ENCODE results near the gene ERGIC1. TPM values are rescaled to one million over a fixed set of nuclear protein-coding genes. Genes with fewer than 3 reads are reported as not detected.

Gene ERGIC1
- total and polyA plus RNA-seq, 9 donors = 41.7 to 147 (median 92.3) TPM

- Histone ChIP-seq H3K27ac (peak overlapping the region; percentile 75 to 76), H3K36me3 (no peaks in the 10 kb centered on the region), H3K9me3 (no peaks in the 10 kb centered on the region), H3K4me1 (ENCODE audit: insufficient read depth) (peaks cover 47% of the 10 kb centered on the region), H3K4me3 (no peak overlapping the region), H3K27me3 (no peaks in the 10 kb centered on the region)
- intact Hi-C loops (cut with DNase I) = no loop called here
- no peak for DNase-seq
- WGBS, 3 donors = 77 to 82% (median 79%) methylated on average over 12 of the region's 12 CpGs
- TF ChIP-seq CTCF (IDR thresholded peaks at IDR 0.05) (no peak), EP300 (IDR thresholded peaks at IDR 0.05) (no peak), POLR2A (IDR thresholded peaks at IDR 0.05) (no peak)
Measured at GRCh38 chr5:172858511-172858989, 24.5 kb downstream of the ERGIC1 start.

DNA sequence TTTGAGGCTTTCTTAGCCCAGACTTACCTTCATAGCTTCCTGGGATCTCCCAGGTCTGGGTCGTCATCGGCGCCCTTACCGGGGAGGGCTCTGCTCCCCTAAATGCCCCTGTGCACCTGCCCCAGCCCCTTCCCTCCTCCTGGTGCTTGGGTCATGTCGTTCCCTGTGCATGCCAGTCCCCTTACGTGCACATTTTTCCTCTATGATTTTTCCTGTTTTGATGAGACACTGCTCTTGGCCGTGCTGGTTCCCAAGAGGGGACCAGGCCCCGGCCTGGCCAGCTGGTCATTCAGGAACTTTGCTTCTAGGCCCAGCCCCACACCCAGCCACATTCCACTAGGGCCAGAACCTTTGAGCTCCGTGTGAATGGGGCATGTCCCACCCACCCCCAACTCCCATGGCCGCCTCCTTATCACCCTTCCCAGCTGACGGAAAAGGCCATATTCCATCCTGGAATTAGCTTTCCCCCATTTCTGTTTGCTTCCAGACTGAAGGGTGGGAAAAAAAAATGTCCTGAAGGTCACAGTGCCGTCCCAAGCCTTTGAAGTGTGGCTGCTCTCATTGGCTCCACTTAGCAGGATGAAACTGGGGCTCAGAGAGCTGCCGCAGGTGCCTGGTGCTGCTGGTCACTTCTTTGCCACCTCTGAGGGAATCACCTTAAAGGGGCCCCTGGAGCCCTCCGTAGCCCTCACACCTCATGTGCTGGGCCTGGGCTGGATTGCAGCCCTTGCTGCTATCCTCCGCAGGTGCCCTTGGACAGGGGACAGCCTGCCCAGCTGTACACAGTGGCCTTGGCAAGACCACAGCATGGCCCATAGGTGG, 25.1 kb downstream of the ERGIC1 start:
- no peak overlapping the region for H3K4me3 ChIP-seq

DNA sequence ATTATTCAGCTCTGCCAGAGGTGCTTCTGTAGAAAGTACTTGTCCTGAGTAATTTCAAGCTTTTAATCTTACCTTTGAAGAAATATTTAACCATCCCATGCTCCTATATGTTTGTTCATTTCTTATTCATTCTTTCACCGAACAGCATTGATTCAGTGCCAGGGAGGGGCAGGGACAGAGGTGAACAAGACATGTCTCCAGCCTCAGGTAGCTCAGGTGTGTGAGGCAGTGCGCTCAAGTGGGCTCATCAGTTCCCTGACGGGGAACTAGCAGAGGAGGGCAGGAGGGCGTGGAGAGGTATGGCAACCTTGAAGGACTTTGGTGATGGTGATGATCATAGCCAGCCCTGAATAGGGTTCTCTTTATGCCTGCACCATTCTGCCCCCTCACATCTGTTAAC, 25.9 kb downstream of the ERGIC1 start:
- intact Hi-C loops (cut with DNase I) = loop anchor here in 2 of 4 donors (10.0 kb wide), 1 partner anchor 65 kb away; no protein-coding TSS in a partner anchor
- Histone ChIP-seq H3K9me3 (no peaks in the 10 kb centered on the region), H3K27me3 (no peaks in the 10 kb centered on the region), H3K4me3 (no peak overlapping the region), H3K4me1 (ENCODE audit: insufficient read depth) (peaks cover 46% of the 10 kb centered on the region), H3K36me3 (no peaks in the 10 kb centered on the region), H3K27ac (peak overlapping the region; percentile 54 to 75)
- no peak for DNase-seq
- 71 to 81% (median 75%) methylated on average over 4 of the region's 4 CpGs for WGBS, 3 donors
- TF ChIP-seq EP300 (IDR thresholded peaks at IDR 0.05) (no peak), CTCF (IDR thresholded peaks at IDR 0.05) (no peak), POLR2A (IDR thresholded peaks at IDR 0.05) (no peak)

More for the DNA sequence above, 25.1 kb downstream of the ERGIC1 start:
- no peaks in the 10 kb centered on the region for H3K36me3 ChIP-seq
- DNase-seq = peak in 1 of 5 donors; percentile 70
- H3K27ac ChIP-seq = peak overlapping the region; percentile 75 to 76
- intact Hi-C loops (cut with DNase I) = no loop called here
- WGBS, 3 donors = 37 to 51% (median 42%) methylated on average over 15 of the region's 15 CpGs
- H3K27me3 ChIP-seq = no peaks in the 10 kb centered on the region
- TF ChIP-seq EP300 (IDR thresholded peaks at IDR 0.05) = no peak
- no peak for TF ChIP-seq POLR2A (IDR thresholded peaks at IDR 0.05)
- TF ChIP-seq CTCF (IDR thresholded peaks at IDR 0.05) = no peak
- peaks cover 47% of the 10 kb centered on the region for H3K4me1 ChIP-seq (ENCODE audit: insufficient read depth)
- H3K9me3 ChIP-seq = no peaks in the 10 kb centered on the region

DNA sequence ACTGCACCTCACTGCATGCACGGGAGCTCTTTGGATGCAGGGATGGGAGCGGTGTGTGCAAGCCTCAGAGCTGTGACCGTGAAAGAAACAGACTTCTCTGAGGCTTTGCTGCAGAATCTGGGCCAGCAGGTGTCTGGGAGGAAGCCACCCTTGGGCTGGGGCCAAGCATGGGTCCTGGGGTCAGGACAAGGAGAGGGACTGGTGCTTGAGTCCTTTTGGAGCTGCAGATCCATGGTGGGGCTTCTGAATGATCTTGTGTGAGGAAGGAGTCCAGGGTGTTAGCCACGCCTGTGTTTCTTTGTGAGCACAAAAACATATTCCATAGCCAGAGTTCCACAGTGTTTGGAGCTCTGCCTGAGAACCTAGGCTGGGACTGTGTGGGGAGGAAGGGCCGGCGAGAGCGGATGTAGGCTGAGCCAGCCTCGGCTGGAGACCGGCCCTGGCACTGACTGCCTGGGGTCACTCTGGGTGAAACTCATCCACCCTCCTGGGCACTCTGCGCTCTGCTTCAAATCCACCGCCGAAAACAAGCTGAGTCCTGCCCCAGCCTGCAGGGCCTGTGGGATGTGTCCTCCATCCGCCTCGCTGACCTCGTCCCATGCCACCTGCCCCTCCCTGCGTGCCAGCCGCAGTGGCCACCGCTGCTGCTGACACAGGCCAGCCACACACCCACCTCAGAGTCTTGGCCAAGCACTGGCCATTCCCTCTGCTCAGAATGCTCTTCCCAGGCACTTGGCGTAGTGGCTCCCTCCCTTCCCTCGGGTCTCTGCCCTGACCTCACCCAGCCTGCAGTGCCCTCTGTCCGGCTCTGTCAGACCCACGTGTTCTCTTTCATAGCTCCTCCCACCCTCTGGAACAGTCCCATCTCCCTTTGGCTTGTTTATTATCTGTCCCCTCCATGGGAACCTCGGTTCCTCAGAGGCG, 26.7 kb downstream of the ERGIC1 start:
- DNase-seq = peak; percentile 88 to 93 (median 90)
- H3K27me3 ChIP-seq = no peaks in the 10 kb centered on the region
- TF ChIP-seq POLR2A (IDR thresholded peaks at IDR 0.05) = no peak
- 10 to 18% (median 12%) methylated on average over 22 to 24 of the region's 24 CpGs for WGBS, 3 donors
- H3K9me3 ChIP-seq = no peaks in the 10 kb centered on the region
- peak overlapping the region; percentile 54 to 75 for H3K27ac ChIP-seq
- intact Hi-C loops (cut with DNase I) = loop anchor here in 2 of 4 donors (10.0 kb wide), 1 partner anchor 66 kb away; no protein-coding TSS in a partner anchor
- H3K4me3 ChIP-seq = no peak overlapping the region
- no peaks in the 10 kb centered on the region for H3K36me3 ChIP-seq
- peaks cover 41% of the 10 kb centered on the region for H3K4me1 ChIP-seq (ENCODE audit: insufficient read depth)

Measured in ovary (tissue), 9 donors.